B cell (primary cell): Measurements from ENCODE around the gene CPA5. TPM values are rescaled to one million over a fixed set of nuclear protein-coding genes. Genes with fewer than 3 reads are reported as not detected.

Experiments used
- ATAC-seq: fragments of 200-7000 bp; cut with Tn5 transposase; one replicate; pipeline ENCODE4 v1.10.0; 2021; ENCODE audit warnings: low read depth, mild to moderate bottlenecking, moderate number of reproducible peaks, moderate library complexity
- CTCF ChIA-PET: fragments of 350-600 bp; sonication (Branson Sonifier 250); formaldehyde crosslinking; loops from one replicate; lab custom pipeline; 2021; ENCODE audit warnings: antibody characterized with exemption, inconsistent platforms; lab: Charles Lee
- POLR2A ChIA-PET: fragments of 350-600 bp; sonication (Branson Sonifier 250); formaldehyde crosslinking; loops from one replicate; lab custom pipeline; 2021; ENCODE audit warnings: antibody characterized with exemption; lab: Charles Lee
- DNase-seq: peaks from one replicate; pipeline ENCODE4 v3.0.0; 2013
- H2AFZ ChIP-seq: 2 replicates; pipeline ENCODE4 v1.6.1; 2012; ENCODE audit warnings: mild to moderate bottlenecking, low read depth, low read length; ENCODE audit not compliant: insufficient read depth, poor library complexity, severe bottlenecking
- H3K27ac ChIP-seq, 2 donors: 1 replicate in 1 of 2; 2 replicates in 1 of 2; pipeline ENCODE4 v1.5.1; 2012 to 2013; ENCODE audit warnings: low read length in 2 of 2, mild to moderate bottlenecking in 2 of 2, moderate library complexity in 1 of 2
- H3K27me3 ChIP-seq, 4 experiments: fragments of 200-600 bp in 1 of 4; sonication (generic) in 1 of 4; replicated peaks in 1 of 4; 1 replicate in 2 of 4; 2 replicates in 2 of 4; pipeline versions ENCODE4 v1.6.1 to v1.7.0; 2013 to 2016; ENCODE audit warnings: low read length in 3 of 4, mild to moderate bottlenecking in 2 of 4, mixed read lengths in 1 of 4, moderate library complexity in 1 of 4; ENCODE audit not compliant: insufficient read depth in 4 of 4, control insufficient read depth in 3 of 4; ENCODE audit errors: control extremely low read depth in 1 of 4
- H3K36me3 ChIP-seq, 2 experiments: replicated peaks in 1 of 2; 1 replicate in 1 of 2; 2 replicates in 1 of 2; pipeline versions ENCODE4 v1.6.1 to v1.7.1; 2013; ENCODE audit warnings: low read length in 1 of 2; ENCODE audit not compliant: insufficient read depth in 2 of 2, control insufficient read depth in 1 of 2; ENCODE audit errors: control extremely low read depth in 1 of 2, extremely low read depth in 1 of 2
- H3K4me1 ChIP-seq, 2 donors: fragments of 200-600 bp in 1 of 2; sonication (generic) in 1 of 2; 1 replicate in 1 of 2; 2 replicates in 1 of 2; pipeline versions ENCODE4 v1.5.1 to v1.6.1; 2013 to 2017; ENCODE audit warnings: low read length in 2 of 2; ENCODE audit not compliant: control insufficient read depth in 2 of 2, insufficient read depth in 2 of 2
- H3K4me2 ChIP-seq: replicated peaks from 2 replicates; pipeline ENCODE3; 2012; ENCODE audit warnings: mild to moderate bottlenecking, low read depth, low read length; ENCODE audit not compliant: poor library complexity, severe bottlenecking
- H3K4me3 ChIP-seq, 5 experiments: fragments of 200-600 bp in 1 of 5; sonication (generic) in 1 of 5; 1 replicate in 3 of 5; 2 replicates in 2 of 5; pipeline versions ENCODE4 v1.5.1 to v1.7.0; 2011 to 2016; ENCODE audit warnings: low read length in 4 of 5, mild to moderate bottlenecking in 4 of 5, low read depth in 2 of 5, control low read depth in 1 of 5, moderate library complexity in 1 of 5; ENCODE audit not compliant: insufficient read depth in 1 of 5; ENCODE audit errors: control extremely low read depth in 1 of 5, extremely low read depth in 1 of 5
- H3K79me2 ChIP-seq: fragments of 200-600 bp; sonication (generic); one replicate; pipeline ENCODE4 v1.6.0; 2016; ENCODE audit warnings: low read length; ENCODE audit not compliant: control insufficient read depth, insufficient read depth
- H3K9ac ChIP-seq: fragments of 200-600 bp; sonication (generic); 2 replicates; pipeline ENCODE4 v1.6.1; 2017; ENCODE audit warnings: mild to moderate bottlenecking, low read length, moderate library complexity
- H3K9me3 ChIP-seq, 3 donors: one replicate each; pipeline versions ENCODE4 v1.6.1 to v1.7.1; 2013; ENCODE audit warnings: low read length in 2 of 3; ENCODE audit not compliant: control insufficient read depth in 2 of 3, insufficient read depth in 1 of 3; ENCODE audit errors: control extremely low read depth in 1 of 3
- H4K20me1 ChIP-seq: 2 replicates; pipeline ENCODE4 v1.6.0; 2012; ENCODE audit warnings: mild to moderate bottlenecking, low read length; ENCODE audit not compliant: insufficient read depth, control insufficient read depth, poor library complexity, severe bottlenecking
- H3K27ac Mint-ChIP-seq: one replicate; pipeline ENCODE4 v1.8.0; 2021; ENCODE audit warnings: mixed read lengths
- H3K27me3 Mint-ChIP-seq: one replicate; pipeline ENCODE4 v1.8.0; 2021; ENCODE audit warnings: mixed read lengths
- H3K4me1 Mint-ChIP-seq: one replicate; pipeline ENCODE4 v1.8.0; 2021; ENCODE audit warnings: mixed read lengths
- H3K4me3 Mint-ChIP-seq: one replicate; pipeline ENCODE4 v1.8.0; 2021; ENCODE audit warnings: mixed read lengths
- H3K9me3 Mint-ChIP-seq: one replicate; pipeline ENCODE4 v1.8.0; 2022; ENCODE audit warnings: mixed read lengths; ENCODE audit not compliant: insufficient read depth
- EZH2 ChIP-seq: IDR thresholded peaks from 2 replicates; pipeline ENCODE4 v1.6.1; 2012; ENCODE audit warnings: borderline replicate concordance, low read depth, mild to moderate bottlenecking, moderate library complexity, low read length; ENCODE audit not compliant: insufficient read depth, poor library complexity, severe bottlenecking
- WGBS: methylation state at CpG from one replicate; pipeline ENCODE4 v1.1.5; 2013; ENCODE audit warnings: missing lambda C conversion rate; ENCODE audit not compliant: insufficient coverage; 5-methylcytosine and 5-hydroxymethylcytosine counted together
- intact Hi-C: fragments of 100-400 bp; cut with micrococcal nuclease; formaldehyde crosslinking; loops from one replicate; pipeline ENCODE4 v1.10.0; 2022
- polyA plus RNA-seq: library from polyadenylated mRNA; depleted of rRNA; stranded (reverse); fragments of >200 nt; gene quantifications from 2 replicates; pipeline ENCODE4 v1.2.3, GENCODE V29; 2012
- total RNA-seq, 2 donors: library from RNA; stranded (reverse); fragments of 120-200 nt in 1 of 2; gene quantifications; 1 replicate in 1 of 2; 2 replicates in 1 of 2; pipeline versions ENCODE4 v1.2.3 to v1.2.4, GENCODE V29; 2013 to 2022
- TF ChIP-seq, protein P1 (sequence below): fragments of 200-600 bp; IDR thresholded peaks from one replicate; pipeline ENCODE4 v1.8.0; 2022; ENCODE audit warnings: antibody characterized with exemption, mild to moderate bottlenecking

CPA5 gene
- total and polyA plus RNA-seq, 2 donors (not counting 1 experiment from before 2014, with no cell fraction given), result not detected

DNA sequence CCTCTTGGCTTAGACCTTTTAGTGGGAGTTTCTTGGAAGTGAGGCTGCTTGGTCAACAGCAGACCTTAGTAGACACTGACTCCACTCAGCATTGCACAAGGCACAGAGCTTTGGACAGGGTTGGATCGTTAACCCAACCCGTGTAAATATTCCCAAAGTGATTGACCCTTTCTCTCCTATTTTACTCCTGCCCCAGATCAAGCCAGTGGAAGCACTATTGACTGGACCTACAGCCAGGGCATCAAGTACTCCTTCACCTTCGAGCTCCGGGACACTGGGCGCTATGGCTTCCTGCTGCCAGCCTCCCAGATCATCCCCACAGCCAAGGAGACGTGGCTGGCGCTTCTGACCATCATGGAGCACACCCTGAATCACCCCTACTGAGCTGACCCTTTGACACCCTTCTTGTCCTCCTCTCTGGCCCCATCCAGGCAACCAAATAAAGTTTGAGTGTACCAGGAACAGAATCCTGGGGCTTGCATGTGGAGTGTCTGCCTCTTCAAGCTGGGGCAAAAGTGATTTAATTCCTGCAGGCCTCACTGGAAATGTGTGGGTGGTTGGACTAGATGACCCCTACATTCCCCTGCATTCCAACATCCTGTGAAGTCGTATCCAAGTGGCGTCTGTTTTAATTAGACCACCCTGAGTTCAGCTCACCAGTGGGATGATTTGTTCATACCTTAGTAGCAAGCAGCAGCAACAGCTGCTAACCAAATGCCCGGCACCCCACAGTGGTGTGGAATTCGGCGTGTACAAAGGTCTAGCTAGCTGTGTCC lies 43.2 kb downstream of the CPA5 start:
- CTCF ChIA-PET, result no interaction called here
- WGBS, result 97% methylated on average over 8 of the region's 12 CpGs
- ATAC-seq (no peak), DNase-seq (no peak)
- H3K9me3 ChIP-seq, result peaks cover 0 to 7% (median 0%) of the 10 kb centered on the region in 3 donors
- no peaks in the 10 kb centered on the region for H3K36me3 ChIP-seq
- POLR2A ChIA-PET, result no interaction called here
- no peaks in the 10 kb centered on the region for H3K79me2 ChIP-seq
- no peak for TF ChIP-seq EZH2
- TF ChIP-seq, protein P1, sequence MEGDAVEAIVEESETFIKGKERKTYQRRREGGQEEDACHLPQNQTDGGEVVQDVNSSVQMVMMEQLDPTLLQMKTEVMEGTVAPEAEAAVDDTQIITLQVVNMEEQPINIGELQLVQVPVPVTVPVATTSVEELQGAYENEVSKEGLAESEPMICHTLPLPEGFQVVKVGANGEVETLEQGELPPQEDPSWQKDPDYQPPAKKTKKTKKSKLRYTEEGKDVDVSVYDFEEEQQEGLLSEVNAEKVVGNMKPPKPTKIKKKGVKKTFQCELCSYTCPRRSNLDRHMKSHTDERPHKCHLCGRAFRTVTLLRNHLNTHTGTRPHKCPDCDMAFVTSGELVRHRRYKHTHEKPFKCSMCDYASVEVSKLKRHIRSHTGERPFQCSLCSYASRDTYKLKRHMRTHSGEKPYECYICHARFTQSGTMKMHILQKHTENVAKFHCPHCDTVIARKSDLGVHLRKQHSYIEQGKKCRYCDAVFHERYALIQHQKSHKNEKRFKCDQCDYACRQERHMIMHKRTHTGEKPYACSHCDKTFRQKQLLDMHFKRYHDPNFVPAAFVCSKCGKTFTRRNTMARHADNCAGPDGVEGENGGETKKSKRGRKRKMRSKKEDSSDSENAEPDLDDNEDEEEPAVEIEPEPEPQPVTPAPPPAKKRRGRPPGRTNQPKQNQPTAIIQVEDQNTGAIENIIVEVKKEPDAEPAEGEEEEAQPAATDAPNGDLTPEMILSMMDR, result no peak
- H3K4me2 ChIP-seq, result no peak overlapping the region
- Mint-ChIP-seq H3K4me1 (no peaks in the 10 kb centered on the region), H3K27ac (no peak overlapping the region), H3K9me3 (no peaks in the 10 kb centered on the region), H3K27me3 (no peaks in the 10 kb centered on the region), H3K4me3 (no peak overlapping the region)
- no peaks in the 10 kb centered on the region for H4K20me1 ChIP-seq
- no peak overlapping the region for H2AFZ ChIP-seq
- H3K27ac ChIP-seq, result no peak overlapping the region
- intact Hi-C loops, result no loop called here
- H3K27me3 ChIP-seq, result no peaks in the 10 kb centered on the region
- H3K9ac ChIP-seq, result no peak overlapping the region
- no peaks in the 10 kb centered on the region for H3K4me1 ChIP-seq
- no peak overlapping the region for H3K4me3 ChIP-seq

DNA sequence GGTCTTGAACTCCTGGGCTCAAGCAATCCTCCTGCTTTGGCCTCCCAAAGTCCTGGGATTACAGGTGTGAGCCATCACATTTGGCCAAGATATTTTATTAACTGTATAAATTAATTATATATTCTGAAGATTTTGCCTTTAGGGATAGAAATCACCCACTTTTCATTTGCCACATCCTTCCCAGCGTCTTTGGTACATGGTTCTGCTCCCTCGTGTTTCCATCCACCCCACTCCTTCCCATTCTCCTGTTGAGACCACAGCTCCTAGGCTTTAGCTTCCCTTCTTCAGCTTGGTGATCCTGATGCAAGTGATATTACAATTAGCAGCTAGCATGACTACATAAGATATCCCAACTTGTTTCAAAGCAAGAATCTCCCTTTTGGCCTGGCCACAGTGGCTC lies 44.1 kb downstream of the CPA5 start:
- WGBS, result 40% methylated on average over 1 of the region's 2 CpGs
- Mint-ChIP-seq H3K27ac (no peak overlapping the region), H3K27me3 (no peaks in the 10 kb centered on the region), H3K4me3 (no peak overlapping the region), H3K9me3 (no peaks in the 10 kb centered on the region), H3K4me1 (peaks cover under 1% of the 10 kb centered on the region)
- ATAC-seq, result no peak
- Histone ChIP-seq H3K4me1 (no peaks in the 10 kb centered on the region), H2AFZ (no peak overlapping the region), H3K79me2 (no peaks in the 10 kb centered on the region), H3K4me2 (no peak overlapping the region), H3K27ac (no peak overlapping the region), H3K4me3 (no peak overlapping the region), H3K9me3 (peaks cover 0 to 4% (median 0%) of the 10 kb centered on the region in 3 donors), H3K9ac (no peak overlapping the region), H3K27me3 (no peaks in the 10 kb centered on the region), H4K20me1 (no peaks in the 10 kb centered on the region), H3K36me3 (no peaks in the 10 kb centered on the region)
- TF ChIP-seq, protein P1, result no peak
- TF ChIP-seq EZH2, result no peak
- ChIA-PET CTCF (no interaction called here), POLR2A (no interaction called here)
- DNase-seq, result no peak
- intact Hi-C loops, result no loop called here
